Fibroblast of villous mesenchyme (primary cell): ENCODE data around the gene NHS. TPM values are rescaled to one million over a fixed set of nuclear protein-coding genes. Genes with fewer than 3 reads are reported as not detected.

Experiments
- DNase-seq: peaks from one replicate; pipeline ENCODE4 v3.0.0-alpha.2; 2010; ENCODE audit warnings: low read depth
- H3K4me3 ChIP-seq: 2 replicates; pipeline ENCODE4 v1.5.1; 2011; ENCODE audit warnings: low read depth, mild to moderate bottlenecking, low read length
- CTCF ChIP-seq: IDR thresholded peaks from 2 replicates; pipeline ENCODE4 v1.5.1; 2012; ENCODE audit warnings: low read depth, mild to moderate bottlenecking, low read length; ENCODE audit not compliant: insufficient read depth
- total RNA-seq: library from RNA; depleted of rRNA; stranded (reverse); fragments of >200 nt; gene quantifications from 2 replicates; pipeline ENCODE4 v1.2.3, GENCODE V29; 2012

NHS gene
- total RNA-seq, 1 donor: 5.2 TPM

- peak; percentile 59 for DNase-seq
- no peak for TF ChIP-seq CTCF
- no peak overlapping the region for H3K4me3 ChIP-seq
Measured at GRCh38 chrX:17412692-17413091, 37.7 kb downstream of the NHS start.

- H3K4me3 ChIP-seq: no peak overlapping the region
- no peak for TF ChIP-seq CTCF
Measured at GRCh38 chrX:17413228-17413627, 38.2 kb downstream of the NHS start.

GRCh38 chrX:17414027-17414658, 39.1 kb downstream of the NHS start:
- TF ChIP-seq CTCF: no peak
- DNase-seq: peak; percentile 58
- H3K4me3 ChIP-seq: no peak overlapping the region

More at GRCh38 chrX:17413228-17413627, 38.2 kb downstream of the NHS start:
- peak; percentile 82 for DNase-seq

GRCh38 chrX:17414839-17415238, 39.8 kb downstream of the NHS start:
- DNase-seq: no peak
- H3K4me3 ChIP-seq: no peak overlapping the region
- no peak for TF ChIP-seq CTCF

GRCh38 chrX:17415242-17415810, 40.3 kb downstream of the NHS start:
- no peak overlapping the region for H3K4me3 ChIP-seq
- no peak for DNase-seq
- no peak for TF ChIP-seq CTCF

- TF ChIP-seq CTCF: no peak
- no peak overlapping the region for H3K4me3 ChIP-seq
- no peak for DNase-seq
Measured at GRCh38 chrX:17417372-17417771, 42.4 kb downstream of the NHS start.

- no peak overlapping the region for H3K4me3 ChIP-seq
- TF ChIP-seq CTCF: no peak
- no peak for DNase-seq
Measured at GRCh38 chrX:17425136-17425535, 50.1 kb downstream of the NHS start.
